SK-N-MC (cell line): Measurements from ENCODE around the gene MUSTN1.

Experiments
- EZH2 ChIP-seq: fragments of 200-600 bp; sonication (generic); IDR thresholded peaks from one replicate; pipeline ENCODE4 v1.6.1; 2017; ENCODE audit warnings: antibody characterized with exemption
- FOXP2 ChIP-seq: optimal IDR thresholded peaks from 2 replicates; pipeline ENCODE3; 2011; ENCODE audit warnings: mild to moderate bottlenecking, moderate library complexity; ENCODE audit not compliant: insufficient read depth; ENCODE audit errors: extremely low read length, control extremely low read depth
- POLR2AphosphoS5 ChIP-seq: IDR thresholded peaks from 2 replicates; pipeline ENCODE4 v1.6.1; 2012; ENCODE audit warnings: mild to moderate bottlenecking, low read depth, low read length, borderline replicate concordance

- TF ChIP-seq EZH2 (no peak), POLR2AphosphoS5 (no peak), FOXP2 (no peak)
Measured at GRCh38 chr3:52784931-52785590, 49.8 kb downstream of the MUSTN1 start.
